KOPT-K1 (cell line): ENCODE data around the gene CCHCR1.
"Not testable (repeated sequence)": the region's sequence is repeated elsewhere in the genome, so short reads cannot be mapped to it uniquely, and the experiment has no call there.

Experiments
- H3K27ac ChIP-seq: fragments of 200-600 bp; sonication (generic); 2 replicates; pipeline ENCODE4 v1.5.1; 2016; ENCODE audit warnings: antibody characterized with exemption, mild to moderate bottlenecking, low read depth, low read length; ENCODE audit not compliant: poor library complexity, severe bottlenecking
- H3K36me3 ChIP-seq: fragments of 200-600 bp; sonication (generic); 2 replicates; pipeline ENCODE4 v1.5.1; 2017; ENCODE audit warnings: antibody characterized with exemption, mild to moderate bottlenecking, low read length, moderate library complexity; ENCODE audit not compliant: insufficient read depth
- H3K9me3 ChIP-seq: fragments of 200-600 bp; sonication (generic); 2 replicates; pipeline ENCODE4 v1.5.1; 2017; ENCODE audit warnings: antibody characterized with exemption, low read length, mild to moderate bottlenecking; ENCODE audit not compliant: insufficient read depth, poor library complexity, severe bottlenecking

CCHCR1 gene

DNA sequence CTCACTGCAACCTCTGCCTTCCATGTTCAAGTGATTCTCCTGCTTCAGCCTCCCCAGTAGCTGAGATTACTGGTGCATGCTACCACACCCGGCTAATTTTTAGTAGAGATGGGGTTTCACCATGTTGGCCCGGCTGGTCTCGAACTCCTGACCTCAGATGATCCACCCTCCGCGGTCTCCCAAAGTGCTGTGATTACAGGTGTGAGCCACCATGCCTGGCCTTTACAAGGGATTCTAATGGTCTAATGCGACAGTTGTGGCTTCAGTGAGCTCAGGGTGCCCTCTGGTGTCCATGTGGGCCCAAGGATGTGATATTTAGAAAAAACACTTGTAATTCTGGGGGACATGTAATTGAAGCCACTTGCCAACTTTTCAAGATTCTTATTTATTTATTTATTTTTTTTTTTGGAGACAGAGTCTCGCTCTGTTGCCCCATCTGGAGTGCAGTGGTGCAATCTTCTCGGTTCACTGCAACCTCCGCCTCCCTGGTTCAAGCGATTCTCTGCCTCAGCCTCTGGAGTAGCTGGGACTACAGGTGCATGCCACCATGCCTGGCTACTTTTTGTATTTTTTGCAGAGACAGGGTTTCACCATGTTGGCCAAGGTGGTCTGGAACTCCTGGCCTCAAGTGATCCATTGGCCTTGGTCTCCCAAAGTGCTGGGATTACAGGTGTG lies 35.0 kb upstream of the CCHCR1 start:
- H3K9me3 ChIP-seq, H3K36me3 ChIP-seq, H3K27ac ChIP-seq: not testable (repeated sequence)

DNA sequence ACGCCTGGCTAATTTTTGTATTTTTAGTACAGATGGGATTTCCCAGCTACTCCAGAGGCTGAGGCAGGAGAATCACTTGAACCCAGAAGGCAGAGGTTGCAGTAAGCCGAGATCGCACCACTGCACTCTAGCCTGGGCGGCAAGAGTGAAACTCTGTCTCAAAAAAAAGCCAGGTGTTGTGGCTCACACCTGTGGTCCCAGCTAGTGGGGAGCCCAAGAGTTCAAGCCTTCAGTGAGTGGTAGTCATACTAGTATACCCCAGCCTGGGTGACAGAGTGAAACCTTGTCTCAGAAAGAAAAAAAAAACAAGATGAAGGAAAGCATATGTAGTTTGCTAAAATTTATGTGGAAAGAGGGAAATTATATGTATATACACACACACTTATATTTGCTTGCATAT lies 32.9 kb upstream of the CCHCR1 start:
- Histone ChIP-seq H3K36me3 (peaks cover 4% of the 10 kb centered on the region; the same call in 1 of the 2 replicates), H3K27ac (no peak overlapping the region)

DNA sequence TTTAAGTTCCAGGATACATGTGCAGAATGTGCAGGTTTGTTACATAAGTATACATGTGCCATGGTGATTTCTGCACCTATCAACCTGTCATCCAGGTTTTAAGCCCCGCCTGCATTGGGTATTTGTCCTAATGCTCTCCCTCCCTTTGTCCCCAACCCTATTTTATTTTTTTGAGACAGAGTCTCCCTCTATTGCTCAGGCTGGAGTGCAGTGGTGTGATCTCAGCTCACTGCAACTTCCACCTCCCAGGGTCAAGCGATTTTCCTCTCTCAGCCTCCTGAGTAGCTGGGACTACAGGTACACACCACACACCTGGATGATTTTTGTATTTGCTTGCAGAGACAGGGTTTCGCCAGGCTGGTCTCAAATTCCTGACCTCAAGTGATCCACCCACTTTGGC lies 31.6 kb upstream of the CCHCR1 start:
- H3K36me3 ChIP-seq, H3K9me3 ChIP-seq, H3K27ac ChIP-seq: not testable (repeated sequence)

More for the DNA sequence above, 32.9 kb upstream of the CCHCR1 start:
- no peaks in the 10 kb centered on the region for H3K9me3 ChIP-seq

DNA sequence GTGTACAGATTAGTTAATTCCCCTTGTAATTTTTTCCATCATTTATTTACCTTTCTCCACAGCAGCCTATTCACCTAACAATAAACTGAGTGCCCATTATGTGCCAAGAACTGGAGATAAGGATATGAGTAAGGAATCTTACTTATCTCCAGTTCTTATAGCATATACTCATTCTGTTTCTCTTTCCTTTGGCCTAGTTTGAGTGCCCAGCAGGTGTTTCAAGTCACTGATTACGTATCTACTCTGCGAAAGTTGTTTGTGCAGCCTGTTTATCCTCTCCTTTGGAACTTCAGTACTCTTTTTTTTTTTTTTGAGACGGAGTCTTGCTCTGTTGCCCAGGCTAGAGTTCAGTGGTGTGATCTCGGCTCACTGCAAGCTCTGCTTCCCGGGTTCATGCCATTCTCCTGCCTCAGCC lies 30.2 kb upstream of the CCHCR1 start:
- Histone ChIP-seq H3K36me3 (no peaks in the 10 kb centered on the region), H3K9me3 (no peaks in the 10 kb centered on the region), H3K27ac (no peak overlapping the region)

DNA sequence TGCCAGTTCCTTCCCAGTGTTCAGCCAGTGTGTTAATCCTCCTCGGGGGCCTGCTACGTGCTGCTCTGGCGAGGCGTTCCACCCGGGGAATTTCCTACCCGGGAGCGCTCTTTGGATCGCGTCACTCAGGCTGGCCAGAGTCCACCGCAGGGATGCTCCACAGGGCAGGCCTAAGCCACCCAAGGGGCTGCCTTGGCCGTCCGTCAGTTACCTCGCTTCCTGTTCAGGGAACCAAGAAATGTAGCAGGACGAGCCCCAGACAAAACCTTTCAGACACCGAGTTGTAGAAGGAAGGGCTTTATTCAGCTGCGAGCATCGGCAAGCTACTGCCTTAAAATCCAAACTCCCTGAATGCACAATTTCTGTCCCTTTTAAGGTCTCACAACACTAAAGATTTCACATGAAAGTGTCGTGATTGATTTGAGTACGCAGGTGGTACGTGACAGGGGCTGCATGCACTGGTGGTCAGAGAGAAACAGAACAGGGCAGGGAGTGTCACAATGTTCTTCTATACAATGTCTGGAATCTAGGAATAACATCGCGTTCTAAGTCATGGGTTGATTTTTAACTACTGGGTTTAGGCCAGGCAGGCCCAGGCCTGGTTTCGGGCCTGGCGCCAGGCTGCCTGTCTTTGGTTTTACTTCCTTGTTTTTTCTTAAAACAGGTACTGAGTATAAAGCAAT lies 28.6 kb upstream of the CCHCR1 start:
- Histone ChIP-seq H3K27ac (no peak overlapping the region), H3K36me3 (no peaks in the 10 kb centered on the region), H3K9me3 (no peaks in the 10 kb centered on the region)

DNA sequence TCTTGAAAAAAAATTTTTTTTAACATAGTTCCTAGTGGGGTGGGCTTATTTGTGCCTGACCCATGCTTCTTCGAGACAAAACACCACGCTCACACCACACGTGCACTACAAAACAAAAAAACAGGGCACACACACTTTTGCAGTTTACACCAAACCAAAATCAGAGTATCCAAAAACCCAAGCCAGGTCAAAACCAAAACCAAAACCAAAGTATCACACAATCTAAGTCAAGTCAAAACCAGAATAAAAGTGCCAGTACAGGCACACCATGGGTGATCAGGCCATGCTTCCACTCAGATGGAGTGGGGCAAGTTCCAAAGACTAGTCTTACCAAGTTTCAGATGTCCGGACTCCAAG lies 28.1 kb upstream of the CCHCR1 start:
- not testable (repeated sequence) for H3K27ac ChIP-seq, H3K36me3 ChIP-seq, H3K9me3 ChIP-seq

DNA sequence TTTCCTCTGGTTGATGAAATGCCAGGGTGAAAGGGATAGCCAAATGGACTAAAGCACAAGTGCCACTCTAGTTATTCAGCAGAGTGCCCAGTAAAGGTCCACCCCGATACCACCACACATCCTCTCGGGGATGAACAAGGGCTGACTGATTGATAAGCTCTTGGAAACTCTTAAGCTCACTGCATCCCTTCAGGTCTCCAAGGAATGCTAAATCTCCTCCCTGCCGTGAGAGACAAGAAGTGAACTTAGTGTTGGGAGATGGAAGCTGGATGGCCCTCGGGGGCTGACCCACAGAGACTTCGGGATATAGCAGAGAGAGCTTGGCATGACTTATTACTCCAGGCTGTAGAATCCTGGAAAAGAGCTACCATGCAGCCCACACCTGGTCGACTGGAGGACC lies 26.3 kb upstream of the CCHCR1 start:
- H3K9me3 ChIP-seq, H3K36me3 ChIP-seq, H3K27ac ChIP-seq: not testable (repeated sequence)

DNA sequence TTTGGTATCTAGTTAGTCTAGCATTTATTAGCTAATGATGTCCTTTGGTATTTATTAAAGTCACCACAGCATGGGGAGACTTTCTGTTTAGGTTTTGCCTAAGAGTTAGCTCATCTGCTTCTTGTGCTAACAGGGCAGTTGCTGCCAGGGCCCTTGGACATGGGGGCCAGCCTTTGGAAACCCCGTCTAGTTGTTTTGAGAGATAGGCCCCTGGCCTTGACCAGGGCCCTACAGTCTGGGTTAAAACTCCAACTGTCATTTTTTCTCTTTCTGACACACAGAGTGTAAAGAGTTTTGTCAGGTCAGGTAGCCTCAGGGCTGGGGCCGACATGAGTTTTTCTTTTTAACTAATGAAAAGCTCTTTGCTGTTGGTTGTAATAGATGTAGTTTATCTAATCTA lies 25.7 kb upstream of the CCHCR1 start:
- not testable (repeated sequence) for H3K36me3 ChIP-seq, H3K27ac ChIP-seq, H3K9me3 ChIP-seq

DNA sequence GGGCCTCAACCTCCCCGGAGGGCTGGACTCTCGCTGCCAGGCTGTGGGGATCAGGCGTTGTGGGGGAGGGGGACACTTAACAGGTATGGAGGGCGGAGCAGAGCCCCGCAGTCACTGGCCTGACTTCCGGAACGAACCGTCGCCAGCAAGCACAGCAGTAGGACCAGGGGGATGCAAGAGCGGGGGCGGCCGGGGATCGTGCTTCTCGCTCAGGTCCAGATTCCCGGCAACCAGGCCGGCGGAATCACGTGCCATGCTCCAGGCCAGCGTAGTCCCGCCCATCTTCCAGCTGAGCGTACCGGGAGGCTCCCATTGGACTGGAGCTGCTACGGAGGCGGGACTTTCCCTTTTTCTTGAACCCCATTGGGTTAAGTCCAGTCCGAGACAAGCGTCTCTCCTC lies 22.9 kb upstream of the CCHCR1 start:
- Histone ChIP-seq H3K36me3 (no peaks in the 10 kb centered on the region), H3K9me3 (no peaks in the 10 kb centered on the region)

DNA sequence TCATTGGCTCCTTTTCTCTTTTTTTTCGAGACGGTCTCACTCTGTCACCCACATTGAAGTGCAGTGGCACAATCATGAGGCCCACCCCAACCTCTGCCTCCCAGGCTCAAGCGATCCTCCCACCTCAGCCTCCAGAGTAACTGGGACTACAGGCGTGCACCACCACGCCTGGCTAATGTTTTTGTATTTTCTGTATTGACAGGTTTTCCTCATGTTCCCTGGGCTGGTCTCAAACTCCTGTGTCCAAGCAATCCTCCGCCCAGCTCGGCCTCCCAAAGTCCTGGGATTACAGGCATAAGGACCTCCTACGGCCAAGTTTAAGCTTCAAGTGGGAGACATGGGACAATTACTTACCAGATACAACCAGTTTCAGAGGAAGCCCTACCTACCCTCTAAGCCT lies 22.3 kb upstream of the CCHCR1 start:
- Histone ChIP-seq H3K9me3 (no peaks in the 10 kb centered on the region), H3K36me3 (no peaks in the 10 kb centered on the region), H3K27ac (no peak overlapping the region)

More for the DNA sequence above, 22.9 kb upstream of the CCHCR1 start:
- H3K27ac ChIP-seq: no peak overlapping the region

DNA sequence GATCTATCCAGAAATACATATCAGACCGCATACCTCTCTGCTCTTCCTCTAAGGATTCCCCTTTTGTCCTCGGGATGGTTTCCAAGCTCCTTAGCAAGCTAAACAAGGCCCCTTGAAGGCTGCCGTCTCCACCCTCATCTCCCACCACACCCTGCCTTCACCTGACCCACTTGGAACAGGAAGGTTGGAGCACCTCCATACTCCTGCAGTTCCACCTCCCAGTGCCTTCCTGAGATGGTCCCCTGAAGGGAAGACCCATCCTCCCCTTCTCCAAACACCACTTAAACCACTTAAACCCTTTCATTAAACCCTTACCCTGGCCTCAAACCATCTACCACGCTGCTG lies 21.4 kb upstream of the CCHCR1 start:
- Histone ChIP-seq H3K36me3 (no peaks in the 10 kb centered on the region), H3K9me3 (no peaks in the 10 kb centered on the region), H3K27ac (no peak overlapping the region)

DNA sequence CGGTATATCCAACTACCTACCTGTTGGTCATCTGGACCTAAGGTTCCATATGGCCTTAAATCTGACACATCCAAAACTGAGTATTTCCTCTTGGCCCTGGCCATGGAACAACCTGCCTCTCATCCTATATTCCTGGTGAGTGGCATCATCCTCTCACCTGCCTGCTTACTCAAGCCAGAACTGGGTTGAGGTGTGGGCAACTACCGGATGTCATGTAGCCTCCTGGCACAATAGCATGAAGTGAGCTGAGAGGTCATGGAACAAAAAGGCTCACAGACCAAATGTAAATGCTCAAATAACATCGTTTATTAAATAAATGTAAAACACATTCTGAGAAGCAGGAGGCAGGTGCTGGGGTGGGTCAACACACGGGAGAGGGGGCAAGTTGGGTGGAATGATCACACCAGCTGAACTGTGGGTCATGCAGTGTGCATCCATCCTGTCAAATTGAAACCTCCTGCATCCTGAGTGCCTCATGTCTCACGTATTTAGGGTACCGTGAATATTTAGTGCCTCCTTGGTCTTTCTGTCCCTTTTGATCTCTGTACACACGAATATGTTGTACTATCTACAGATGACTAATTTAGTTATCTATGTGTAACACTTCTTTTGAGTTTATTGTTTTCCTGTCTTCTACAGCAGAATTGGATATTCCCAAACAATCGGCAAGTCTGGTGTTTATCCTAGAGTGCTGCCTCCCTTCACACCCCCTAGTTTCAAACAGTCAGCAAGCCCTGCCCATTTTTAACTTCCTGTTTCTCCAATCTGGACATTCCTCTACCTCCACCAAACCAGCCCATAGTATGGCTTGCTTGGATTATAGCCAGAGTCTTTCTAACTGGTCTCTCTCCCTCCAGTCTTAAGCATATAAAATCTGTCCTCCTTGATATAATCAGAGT lies 20.8 kb upstream of the CCHCR1 start:
- no peaks in the 10 kb centered on the region for H3K36me3 ChIP-seq
- no peaks in the 10 kb centered on the region for H3K9me3 ChIP-seq
- no peak overlapping the region for H3K27ac ChIP-seq

DNA sequence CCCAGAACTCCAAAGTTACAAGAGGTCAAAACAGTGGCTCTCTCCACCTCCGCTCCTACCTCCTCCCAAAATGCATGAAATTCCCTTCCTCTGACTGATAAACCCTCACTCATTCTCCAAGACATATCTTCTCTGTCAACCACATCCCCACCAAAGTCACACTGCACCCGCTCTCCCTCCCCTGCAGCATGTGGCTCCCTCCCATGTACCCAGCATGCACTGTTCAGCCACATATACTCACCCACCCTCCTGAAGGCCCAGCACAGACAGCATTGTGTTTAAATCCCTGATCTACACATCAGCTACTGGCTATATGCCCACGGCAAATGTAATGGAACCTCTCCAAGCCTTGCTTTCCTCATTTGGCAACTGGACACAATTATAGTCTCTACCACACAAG lies 18.4 kb upstream of the CCHCR1 start:
- Histone ChIP-seq H3K27ac (peak overlapping the region; percentile 3), H3K9me3 (no peaks in the 10 kb centered on the region), H3K36me3 (no peaks in the 10 kb centered on the region)

DNA sequence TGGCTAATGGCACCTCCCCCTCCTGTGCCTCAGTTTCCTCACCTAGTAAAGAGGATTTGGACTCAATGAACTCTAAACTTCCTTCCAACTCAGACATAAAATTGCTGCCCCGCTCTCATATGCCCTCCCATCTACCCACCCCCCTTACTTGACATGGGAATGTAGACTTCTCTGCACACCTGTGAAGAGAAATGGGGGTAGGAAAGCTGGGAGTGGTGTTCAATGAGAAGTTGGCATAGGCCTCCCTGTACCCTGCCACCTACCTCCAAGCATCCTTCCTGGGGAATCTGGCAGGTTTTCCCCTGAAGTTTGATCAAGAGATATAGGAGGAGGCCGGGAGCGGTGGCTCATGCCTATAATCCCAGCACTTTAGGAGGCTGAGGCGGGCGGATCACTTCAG lies 16.8 kb upstream of the CCHCR1 start:
- no peaks in the 10 kb centered on the region for H3K9me3 ChIP-seq
- H3K36me3 ChIP-seq: no peaks in the 10 kb centered on the region
- H3K27ac ChIP-seq: no peak overlapping the region

DNA sequence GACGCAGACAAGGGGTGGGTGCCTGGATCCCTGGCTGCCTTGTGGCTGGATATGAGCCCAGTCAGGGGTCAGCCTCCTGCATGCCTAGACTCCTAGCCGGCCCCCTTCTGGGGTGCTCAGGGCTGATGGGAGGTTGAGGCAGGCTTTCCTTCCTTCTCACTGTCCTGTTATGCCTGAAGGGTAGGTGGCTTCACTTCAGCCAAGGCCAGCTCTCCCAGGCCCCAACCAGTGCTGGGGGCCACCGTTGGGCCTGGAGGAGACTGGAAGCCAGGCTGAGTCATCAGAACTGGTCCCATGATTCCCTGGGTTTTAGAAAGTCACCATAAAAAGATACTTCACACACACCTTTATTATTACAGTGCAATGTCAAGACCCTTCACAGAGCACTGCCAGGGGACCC lies 15.8 kb upstream of the CCHCR1 start:
- Histone ChIP-seq H3K36me3 (no peaks in the 10 kb centered on the region), H3K27ac (no peak overlapping the region), H3K9me3 (no peaks in the 10 kb centered on the region)
